Loucy (cell line): Measurements from ENCODE around the gene KIAA2012.

Source experiments
- H2AFZ ChIP-seq: fragments of 200-600 bp; sonication (generic); 2 replicates; pipeline ENCODE4 v1.6.0; 2016; ENCODE audit warnings: antibody characterized with exemption, mild to moderate bottlenecking, low read length, moderate library complexity
- H3F3A ChIP-seq: fragments of 200-600 bp; 2 replicates; pipeline ENCODE4 v1.6.0; 2016; ENCODE audit warnings: antibody characterized with exemption, low read depth, mild to moderate bottlenecking
- H3K27me3 ChIP-seq: fragments of 200-600 bp; sonication (generic); 2 replicates; pipeline ENCODE4 v1.6.1; 2014; ENCODE audit warnings: low read length, mild to moderate bottlenecking; ENCODE audit not compliant: insufficient read depth, poor library complexity, severe bottlenecking
- H3K36me3 ChIP-seq: fragments of 200-600 bp; sonication (generic); 2 replicates; pipeline ENCODE4 v1.6.1; 2016; ENCODE audit warnings: low read length; ENCODE audit not compliant: insufficient read depth
- H3K4me1 ChIP-seq: fragments of 200-600 bp; sonication (generic); 2 replicates; pipeline ENCODE4 v1.5.1; 2014; ENCODE audit warnings: low read length, mild to moderate bottlenecking; ENCODE audit not compliant: insufficient read depth, poor library complexity, severe bottlenecking
- H3K4me2 ChIP-seq: fragments of 200-600 bp; sonication (generic); 2 replicates; pipeline ENCODE4 v1.6.0; 2014; ENCODE audit warnings: antibody characterized with exemption, low read length, low read depth, mild to moderate bottlenecking; ENCODE audit not compliant: poor library complexity, severe bottlenecking
- H3K4me3 ChIP-seq: fragments of 200-600 bp; sonication (generic); 2 replicates; pipeline ENCODE4 v1.5.1; 2014; ENCODE audit warnings: low read length, mild to moderate bottlenecking, mixed read lengths; ENCODE audit not compliant: poor library complexity, severe bottlenecking
- H3K79me2 ChIP-seq: fragments of 200-600 bp; sonication (generic); 2 replicates; pipeline ENCODE4 v1.6.1; 2014; ENCODE audit warnings: low read length; ENCODE audit not compliant: insufficient read depth
- H3K9ac ChIP-seq: fragments of 200-600 bp; sonication (generic); 2 replicates; pipeline ENCODE4 v1.6.0; 2014; ENCODE audit warnings: mild to moderate bottlenecking, low read depth, low read length, moderate library complexity; ENCODE audit not compliant: poor library complexity, severe bottlenecking
- H3K9me2 ChIP-seq: fragments of 200-600 bp; sonication (generic); replicated peaks from 2 replicates; pipeline ENCODE4 v1.6.1; 2016; ENCODE audit warnings: low read depth, low read length, mixed read lengths
- H3K9me3 ChIP-seq: fragments of 200-600 bp; sonication (generic); 2 replicates; pipeline ENCODE4 v1.6.1; 2014; ENCODE audit warnings: mild to moderate bottlenecking, antibody characterized with exemption, low read length, low read depth; ENCODE audit not compliant: insufficient read depth
- H4K20me1 ChIP-seq: fragments of 200-600 bp; sonication (generic); 2 replicates; pipeline ENCODE4 v1.6.0; 2014; ENCODE audit warnings: antibody characterized with exemption, low read length, mild to moderate bottlenecking; ENCODE audit not compliant: insufficient read depth, poor library complexity, severe bottlenecking
- EZH2phosphoT487 ChIP-seq: fragments of 200-600 bp; IDR thresholded peaks from 2 replicates; pipeline ENCODE4 v1.6.1; 2018; ENCODE audit warnings: antibody characterized with exemption, mild to moderate bottlenecking, moderate library complexity, borderline replicate concordance
- TF ChIP-seq, protein P1 (sequence below): fragments of 200-600 bp; sonication (generic); conservative IDR thresholded peaks from 2 replicates; pipeline ENCODE4 v1.5.1; 2014; ENCODE audit warnings: mild to moderate bottlenecking, antibody characterized with exemption, low read length

KIAA2012 gene

DNA sequence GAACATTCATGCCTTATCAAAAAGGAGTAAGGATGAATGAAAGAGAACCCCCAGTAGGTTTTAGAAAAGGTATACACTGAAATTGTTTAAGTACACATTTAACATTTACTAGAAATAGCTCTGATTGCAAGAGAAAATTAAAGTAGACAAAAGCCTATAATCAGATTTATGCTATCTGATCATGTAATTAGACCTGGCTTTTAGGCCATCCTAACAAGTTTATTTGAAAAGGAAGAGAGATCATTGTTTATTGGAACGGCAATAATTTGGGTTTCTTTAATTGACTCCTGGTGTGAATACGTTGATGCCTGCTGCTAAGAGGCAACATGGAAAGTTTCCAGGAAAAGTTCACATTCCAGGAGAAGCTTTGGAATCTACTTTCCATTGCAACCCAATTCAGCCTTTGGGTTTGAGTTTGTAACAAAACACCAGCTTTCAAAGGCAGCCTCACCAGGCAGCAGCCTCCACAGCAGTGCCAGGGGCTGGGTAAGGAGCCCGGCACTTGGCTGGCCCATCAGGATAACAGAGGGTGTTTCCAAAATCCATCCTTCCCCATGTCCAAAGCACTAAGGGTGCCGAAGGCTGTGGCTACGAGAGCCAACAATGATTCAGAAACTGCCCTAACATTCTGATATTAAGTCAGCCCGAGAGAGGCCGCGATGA lies 21.4 kb upstream of the KIAA2012 start:
- H3K9me3 ChIP-seq, result no peaks in the 10 kb centered on the region
- H3K4me2 ChIP-seq, result no peak overlapping the region
- H3K4me3 ChIP-seq, result no peak overlapping the region
- no peak overlapping the region for H3K9ac ChIP-seq
- 0 out of 2 replicates have a peak overlapping the region, but pooled peaks have one; percentile 62 for H2AFZ ChIP-seq
- TF ChIP-seq, protein P1, sequence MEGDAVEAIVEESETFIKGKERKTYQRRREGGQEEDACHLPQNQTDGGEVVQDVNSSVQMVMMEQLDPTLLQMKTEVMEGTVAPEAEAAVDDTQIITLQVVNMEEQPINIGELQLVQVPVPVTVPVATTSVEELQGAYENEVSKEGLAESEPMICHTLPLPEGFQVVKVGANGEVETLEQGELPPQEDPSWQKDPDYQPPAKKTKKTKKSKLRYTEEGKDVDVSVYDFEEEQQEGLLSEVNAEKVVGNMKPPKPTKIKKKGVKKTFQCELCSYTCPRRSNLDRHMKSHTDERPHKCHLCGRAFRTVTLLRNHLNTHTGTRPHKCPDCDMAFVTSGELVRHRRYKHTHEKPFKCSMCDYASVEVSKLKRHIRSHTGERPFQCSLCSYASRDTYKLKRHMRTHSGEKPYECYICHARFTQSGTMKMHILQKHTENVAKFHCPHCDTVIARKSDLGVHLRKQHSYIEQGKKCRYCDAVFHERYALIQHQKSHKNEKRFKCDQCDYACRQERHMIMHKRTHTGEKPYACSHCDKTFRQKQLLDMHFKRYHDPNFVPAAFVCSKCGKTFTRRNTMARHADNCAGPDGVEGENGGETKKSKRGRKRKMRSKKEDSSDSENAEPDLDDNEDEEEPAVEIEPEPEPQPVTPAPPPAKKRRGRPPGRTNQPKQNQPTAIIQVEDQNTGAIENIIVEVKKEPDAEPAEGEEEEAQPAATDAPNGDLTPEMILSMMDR, result no peak
- no peak for TF ChIP-seq EZH2phosphoT487
- no peaks in the 10 kb centered on the region for H4K20me1 ChIP-seq
- no peaks in the 10 kb centered on the region for H3K9me2 ChIP-seq
- no peaks in the 10 kb centered on the region for H3F3A ChIP-seq
- no peaks in the 10 kb centered on the region for H3K79me2 ChIP-seq
- no peaks in the 10 kb centered on the region for H3K4me1 ChIP-seq
- no peaks in the 10 kb centered on the region for H3K27me3 ChIP-seq
- H3K36me3 ChIP-seq, result no peaks in the 10 kb centered on the region

DNA sequence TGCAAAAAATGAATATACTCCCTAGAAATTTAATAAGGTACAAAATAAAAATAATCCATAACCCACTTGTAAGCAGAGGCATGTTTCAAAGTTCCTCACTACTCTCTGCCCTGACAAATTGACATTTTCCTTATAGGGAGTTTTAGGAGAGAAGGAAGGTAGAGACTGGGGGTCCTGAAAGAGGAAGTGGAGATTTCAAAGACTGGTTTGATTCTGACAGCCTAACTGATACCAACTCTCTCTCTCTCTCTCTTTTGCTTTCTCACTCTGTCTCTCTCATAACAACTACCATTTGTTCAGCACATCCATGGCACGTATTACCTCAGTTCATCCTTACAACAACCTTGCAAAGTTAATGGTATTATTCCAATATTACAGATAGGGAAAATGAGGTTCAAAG lies 20.8 kb upstream of the KIAA2012 start:
- Histone ChIP-seq H3K9me2 (no peaks in the 10 kb centered on the region), H2AFZ (no peak overlapping the region), H3K27me3 (no peaks in the 10 kb centered on the region), H3K36me3 (no peaks in the 10 kb centered on the region), H3K4me2 (no peak overlapping the region), H4K20me1 (no peaks in the 10 kb centered on the region), H3K4me1 (peaks cover 3% of the 10 kb centered on the region), H3K79me2 (no peaks in the 10 kb centered on the region), H3K9me3 (no peaks in the 10 kb centered on the region), H3K4me3 (no peak overlapping the region), H3K9ac (no peak overlapping the region), H3F3A (no peaks in the 10 kb centered on the region)
- no peak for TF ChIP-seq EZH2phosphoT487
- TF ChIP-seq, protein P1, result no peak

DNA sequence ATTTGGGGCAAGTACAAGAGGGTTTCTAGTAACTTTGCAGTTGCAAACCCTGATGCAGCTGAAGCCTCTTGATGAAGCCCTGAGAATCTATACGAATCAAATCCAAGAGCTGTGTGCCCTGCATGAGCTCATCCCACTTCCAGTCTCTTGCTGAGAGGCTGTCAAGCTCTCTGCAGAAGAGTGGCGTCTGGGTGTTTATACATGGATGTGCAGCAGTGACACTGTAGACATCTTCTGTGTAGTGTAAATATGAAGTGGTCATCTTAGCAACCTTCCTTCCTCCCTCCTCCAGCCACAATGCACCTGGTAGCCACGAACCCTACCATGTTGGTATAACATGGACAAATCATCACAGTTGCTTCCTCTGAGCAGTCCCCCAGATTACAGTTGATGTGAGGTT lies 18.4 kb upstream of the KIAA2012 start:
- Histone ChIP-seq H3K4me2 (no peak overlapping the region), H3K36me3 (no peaks in the 10 kb centered on the region), H3K79me2 (no peaks in the 10 kb centered on the region), H3F3A (no peaks in the 10 kb centered on the region), H3K9ac (no peak overlapping the region), H4K20me1 (no peaks in the 10 kb centered on the region), H2AFZ (no peak overlapping the region), H3K9me2 (no peaks in the 10 kb centered on the region), H3K4me3 (no peak overlapping the region), H3K27me3 (no peaks in the 10 kb centered on the region), H3K4me1 (peaks cover 3% of the 10 kb centered on the region), H3K9me3 (no peaks in the 10 kb centered on the region)
- TF ChIP-seq, protein P1, result no peak
- TF ChIP-seq EZH2phosphoT487, result no peak
